ENCODE measurements around the gene TTC6.

TTC6 gene

DNA sequence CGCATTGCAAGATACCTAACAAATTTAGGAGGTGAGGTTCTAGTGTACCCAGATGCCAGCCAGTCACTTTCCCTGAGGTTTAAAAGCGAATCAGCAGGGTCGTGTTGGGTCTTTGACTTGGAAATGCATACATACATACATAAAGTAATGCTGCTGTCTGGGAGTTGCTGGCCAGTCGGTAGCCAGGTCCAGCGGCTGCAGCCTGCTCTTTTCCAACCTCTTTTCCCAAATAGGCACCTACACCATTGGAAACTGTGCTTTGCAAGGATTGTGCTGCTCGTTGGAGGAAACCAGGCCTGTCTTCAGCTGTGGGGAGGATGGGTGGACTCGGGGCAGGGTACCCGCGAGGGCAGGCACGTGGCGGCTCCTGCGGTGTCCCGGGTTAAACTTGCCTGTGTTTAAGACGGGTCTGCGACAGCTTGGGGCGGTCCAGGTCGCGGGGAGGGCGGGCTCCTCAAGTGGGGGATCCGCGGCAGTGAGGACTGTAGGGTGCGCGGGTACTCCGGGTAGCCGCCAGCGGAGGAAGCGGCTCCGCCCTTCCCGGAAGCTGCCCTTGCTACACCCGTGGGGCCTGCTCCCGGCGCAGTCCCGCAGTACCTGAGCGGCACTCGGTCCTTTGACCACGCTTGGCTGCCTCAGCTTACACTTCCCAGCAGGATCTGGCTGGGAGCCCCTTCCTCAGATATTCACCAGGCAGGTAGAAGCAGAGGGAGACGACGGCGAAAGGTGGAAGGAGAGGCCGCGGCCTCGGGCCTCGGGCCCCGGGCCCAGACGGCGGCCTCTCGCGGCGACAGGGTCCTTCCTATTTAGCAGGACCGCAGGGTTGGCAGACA lies 2.7 kb downstream of the TTC6 start:
- in situ Hi-C loops (cut with HindIII; ENCODE audit: low sequenced_read_pairs) = loop anchor here (5.0 kb wide), 1 partner anchor 351 kb away; no protein-coding TSS in a partner anchor
- H3K4me3 ChIP-seq (ENCODE audit: low read depth, low read length) = no peak overlapping the region
- DNase-seq (ENCODE audit: low read depth) = no peak

DNA sequence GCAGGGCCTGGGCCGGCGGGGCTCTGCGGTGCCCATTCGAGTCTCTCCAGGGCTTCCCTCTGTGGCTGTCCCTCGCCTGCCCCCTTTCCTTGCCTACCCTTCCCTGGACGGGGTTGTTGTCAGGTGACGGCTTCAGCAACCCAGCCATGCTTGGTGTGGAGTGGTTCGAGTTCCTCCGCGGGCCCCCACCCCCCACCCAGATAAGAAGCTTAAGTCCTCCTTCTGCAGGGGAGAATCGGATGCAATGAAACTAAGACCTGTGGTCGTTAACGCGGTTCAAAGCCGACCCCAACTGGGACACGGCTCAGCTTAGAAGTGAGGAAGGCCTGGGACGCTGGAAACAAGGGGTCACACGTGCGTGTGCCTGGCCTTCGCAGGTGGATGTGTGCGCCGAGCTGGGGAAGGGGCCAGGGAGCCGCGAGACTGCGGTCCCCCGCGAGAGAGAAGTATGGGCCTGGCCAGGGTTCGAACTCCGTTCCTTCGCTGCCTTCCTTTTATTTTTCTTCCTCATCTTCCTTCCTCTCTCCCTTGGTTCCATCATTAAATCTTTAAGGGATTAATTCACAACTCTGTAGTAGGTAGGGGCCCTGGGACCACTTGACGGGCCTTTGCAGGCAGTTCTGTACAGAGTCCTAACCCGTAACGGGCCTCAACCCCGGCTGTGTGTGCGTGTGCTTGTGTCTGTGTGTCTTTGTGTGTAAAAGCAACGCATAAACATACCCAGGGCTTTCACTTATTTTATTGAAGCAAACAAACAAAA lies 3.5 kb downstream of the TTC6 start:
- H3K4me3 ChIP-seq (ENCODE audit: low read depth, low read length) = no peak overlapping the region
- no peak for DNase-seq (ENCODE audit: low read depth)
- TF ChIP-seq, protein P1, sequence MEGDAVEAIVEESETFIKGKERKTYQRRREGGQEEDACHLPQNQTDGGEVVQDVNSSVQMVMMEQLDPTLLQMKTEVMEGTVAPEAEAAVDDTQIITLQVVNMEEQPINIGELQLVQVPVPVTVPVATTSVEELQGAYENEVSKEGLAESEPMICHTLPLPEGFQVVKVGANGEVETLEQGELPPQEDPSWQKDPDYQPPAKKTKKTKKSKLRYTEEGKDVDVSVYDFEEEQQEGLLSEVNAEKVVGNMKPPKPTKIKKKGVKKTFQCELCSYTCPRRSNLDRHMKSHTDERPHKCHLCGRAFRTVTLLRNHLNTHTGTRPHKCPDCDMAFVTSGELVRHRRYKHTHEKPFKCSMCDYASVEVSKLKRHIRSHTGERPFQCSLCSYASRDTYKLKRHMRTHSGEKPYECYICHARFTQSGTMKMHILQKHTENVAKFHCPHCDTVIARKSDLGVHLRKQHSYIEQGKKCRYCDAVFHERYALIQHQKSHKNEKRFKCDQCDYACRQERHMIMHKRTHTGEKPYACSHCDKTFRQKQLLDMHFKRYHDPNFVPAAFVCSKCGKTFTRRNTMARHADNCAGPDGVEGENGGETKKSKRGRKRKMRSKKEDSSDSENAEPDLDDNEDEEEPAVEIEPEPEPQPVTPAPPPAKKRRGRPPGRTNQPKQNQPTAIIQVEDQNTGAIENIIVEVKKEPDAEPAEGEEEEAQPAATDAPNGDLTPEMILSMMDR (IDR thresholded peaks at IDR 0.05; ENCODE audit: low read depth, low read length, missing control alignments) = no peak
- in situ Hi-C loops (cut with HindIII; ENCODE audit: low sequenced_read_pairs) = loop anchor here (5.0 kb wide), 1 partner anchor 352 kb away; no protein-coding TSS in a partner anchor

More for the DNA sequence above, 2.7 kb downstream of the TTC6 start:
- TF ChIP-seq, protein P1 (IDR thresholded peaks at IDR 0.05; ENCODE audit: low read depth, low read length, missing control alignments) = no peak

DNA sequence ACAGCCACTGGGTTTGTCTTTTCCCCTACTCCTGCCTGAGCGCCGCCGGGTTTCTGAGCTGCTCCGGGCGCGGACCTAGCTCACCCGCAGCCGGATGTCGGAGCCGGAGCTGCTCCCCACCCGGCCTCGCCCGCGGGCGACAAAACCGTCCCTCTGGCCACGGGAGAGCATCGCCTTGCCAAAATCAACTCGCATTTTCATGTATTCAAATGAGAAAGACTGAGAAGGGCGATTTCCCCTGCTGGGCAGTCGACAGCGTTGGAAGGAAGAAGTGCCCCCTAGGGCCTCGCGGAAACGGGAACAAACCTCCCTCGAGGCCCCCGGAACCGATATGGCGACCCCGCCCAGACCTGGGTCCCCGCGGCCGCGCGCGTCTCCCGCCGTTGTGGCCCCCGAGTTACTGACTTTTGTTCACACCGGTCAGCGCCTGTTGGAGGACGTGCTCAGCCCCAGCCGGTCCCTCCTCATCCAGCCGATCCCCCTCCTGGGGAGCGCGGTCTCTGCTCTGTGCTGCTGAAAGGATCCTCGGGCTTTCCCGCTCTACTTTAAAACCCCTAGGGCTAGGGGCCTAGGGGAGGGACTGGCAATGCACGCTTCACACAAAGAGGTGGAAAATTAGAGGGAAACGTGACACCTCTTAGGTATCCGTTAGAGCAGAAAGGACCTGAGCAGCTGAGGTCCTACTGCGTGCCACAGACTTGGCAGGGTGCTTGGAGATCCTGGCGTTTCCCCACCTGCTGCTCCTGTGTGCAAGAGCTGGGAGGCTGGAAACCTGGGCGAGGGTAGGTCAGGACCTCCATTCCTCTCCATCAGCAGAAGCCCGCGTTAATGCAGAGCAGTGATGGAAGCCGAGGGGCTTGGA lies 4.3 kb downstream of the TTC6 start:
- TF ChIP-seq, protein P1 (IDR thresholded peaks at IDR 0.05; ENCODE audit: low read depth, low read length, missing control alignments) = no peak
- peak overlapping the region; percentile 14 for H3K4me3 ChIP-seq (ENCODE audit: low read depth, low read length)
- in situ Hi-C loops (cut with HindIII; ENCODE audit: low sequenced_read_pairs) = loop anchor here (5.0 kb wide), 1 partner anchor 352 kb away; no protein-coding TSS in a partner anchor

DNA sequence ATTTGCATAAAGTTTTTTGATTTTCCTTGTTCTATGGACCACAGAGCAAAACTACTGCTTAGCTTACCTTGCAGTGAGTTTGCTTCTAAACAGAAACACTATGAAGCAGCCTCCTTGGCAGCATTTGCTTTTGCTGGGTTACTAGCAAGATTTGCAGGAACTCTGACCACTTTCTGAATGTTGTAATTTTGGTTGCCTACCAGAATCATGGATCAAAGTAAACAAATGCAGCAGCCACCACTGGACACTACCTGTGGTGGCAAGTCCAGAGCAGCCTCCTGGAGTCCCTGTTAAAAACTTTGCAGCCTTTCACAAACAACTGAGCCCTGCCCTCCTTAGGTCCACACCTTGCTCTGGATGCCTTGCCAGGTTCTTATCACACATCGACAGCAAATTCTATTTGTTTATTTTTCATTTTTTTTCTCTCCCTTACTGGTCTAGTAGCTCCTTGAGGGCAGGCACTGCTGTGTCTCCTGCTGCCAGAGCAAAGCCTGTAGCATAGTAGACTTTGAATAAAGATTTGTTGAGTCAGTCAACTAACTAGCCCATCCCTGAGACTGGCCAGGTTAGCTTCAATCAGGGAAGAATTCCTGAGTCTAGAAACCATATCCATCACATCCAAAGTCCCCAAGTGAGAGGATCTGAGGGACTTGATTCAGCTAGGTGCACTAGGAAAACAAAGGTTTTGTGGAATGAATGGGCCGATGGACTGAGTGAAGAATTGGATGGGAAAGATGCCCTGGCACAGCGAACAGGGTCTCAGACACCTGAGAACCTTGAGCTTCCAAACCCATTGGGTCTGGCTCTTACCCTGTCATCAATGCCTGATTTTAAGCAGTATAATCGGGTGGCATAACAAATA lies 5.7 kb downstream of the TTC6 start:
- no peak overlapping the region for H3K4me3 ChIP-seq (ENCODE audit: low read depth, low read length)
- in situ Hi-C loops (cut with HindIII; ENCODE audit: low sequenced_read_pairs) = no loop called here
- TF ChIP-seq, protein P1 (IDR thresholded peaks at IDR 0.05; ENCODE audit: low read depth, low read length, missing control alignments) = no peak
- DNase-seq (ENCODE audit: low read depth) = no peak

More for the DNA sequence above, 4.3 kb downstream of the TTC6 start:
- DNase-seq (ENCODE audit: low read depth) = no peak

DNA sequence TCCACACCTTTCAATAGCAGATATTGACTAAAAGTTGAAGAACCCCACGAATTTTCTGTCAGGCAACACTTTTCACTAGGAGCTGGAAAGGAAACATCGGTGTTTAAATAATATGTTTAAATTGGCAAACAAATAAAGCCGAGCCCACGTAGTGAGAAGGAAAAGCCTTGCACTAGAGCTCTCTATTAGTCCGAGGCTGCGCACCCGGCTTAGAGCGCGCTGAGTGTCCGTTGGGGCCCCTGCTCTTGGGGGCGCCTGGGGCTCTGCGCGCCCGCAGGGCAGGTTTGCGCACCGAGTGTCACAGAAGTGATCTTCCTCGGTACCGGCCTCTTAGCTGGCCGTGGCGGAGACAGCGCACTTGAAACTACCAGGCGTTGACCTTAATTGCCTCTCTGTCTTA lies 6.4 kb downstream of the TTC6 start:
- DNase-seq (ENCODE audit: low read depth) = no peak
- no peak overlapping the region for H3K4me3 ChIP-seq (ENCODE audit: low read depth, low read length)
- in situ Hi-C loops (cut with HindIII; ENCODE audit: low sequenced_read_pairs) = no loop called here
- TF ChIP-seq, protein P1 (IDR thresholded peaks at IDR 0.05; ENCODE audit: low read depth, low read length, missing control alignments) = no peak

Data from astrocyte of the cerebellum (primary cell).